HL-60 (cell line): Measurements from ENCODE around the gene EPHA2.

Experiments
- DNase-seq, 2 experiments: peaks; one replicate each; pipeline ENCODE4 v3.0.0-alpha.2; 2010 to 2020; ENCODE audit warnings: low read depth in 1 of 2, low spot score in 1 of 2
- H3K27ac ChIP-seq: fragments of 250-450 bp; sonication (Bioruptor Pico); replicated peaks from 2 replicates; pipeline ENCODE4 v1.5.1; 2020; ENCODE audit warnings: mild to moderate bottlenecking, moderate library complexity
- H3K27me3 ChIP-seq: fragments of 250-450 bp; sonication (Bioruptor Pico); 2 replicates; pipeline ENCODE4 v1.5.1; 2021; ENCODE audit warnings: mild to moderate bottlenecking, moderate library complexity; ENCODE audit not compliant: insufficient read depth, poor library complexity, severe bottlenecking
- H3K4me3 ChIP-seq: replicated peaks from 2 replicates; pipeline ENCODE4 v1.5.1; 2011; ENCODE audit warnings: mild to moderate bottlenecking, control low read depth, low read length; ENCODE audit not compliant: insufficient read depth
- GABPA ChIP-seq: IDR thresholded peaks from 2 replicates; pipeline ENCODE4 v1.6.1; 2012; ENCODE audit warnings: low read depth
- POLR2AphosphoS5 ChIP-seq: IDR thresholded peaks from 2 replicates; pipeline ENCODE4 v1.6.1; 2012; ENCODE audit warnings: low read depth
- SPI1 ChIP-seq: IDR thresholded peaks from 2 replicates; pipeline ENCODE4 v1.6.1; 2012; ENCODE audit warnings: low read depth, mild to moderate bottlenecking, borderline replicate concordance
- TF ChIP-seq, protein P1 (sequence below): IDR thresholded peaks from 2 replicates; pipeline ENCODE4 v1.6.1; 2012; ENCODE audit warnings: low read depth; ENCODE audit not compliant: insufficient replicate concordance
- TF ChIP-seq, protein P2 (sequence below): IDR thresholded peaks from one replicate; pipeline ENCODE4 v1.5.1; 2011; ENCODE audit warnings: low read length, control low read depth, inconsistent platforms; ENCODE audit not compliant: insufficient read depth

EPHA2 gene

DNA sequence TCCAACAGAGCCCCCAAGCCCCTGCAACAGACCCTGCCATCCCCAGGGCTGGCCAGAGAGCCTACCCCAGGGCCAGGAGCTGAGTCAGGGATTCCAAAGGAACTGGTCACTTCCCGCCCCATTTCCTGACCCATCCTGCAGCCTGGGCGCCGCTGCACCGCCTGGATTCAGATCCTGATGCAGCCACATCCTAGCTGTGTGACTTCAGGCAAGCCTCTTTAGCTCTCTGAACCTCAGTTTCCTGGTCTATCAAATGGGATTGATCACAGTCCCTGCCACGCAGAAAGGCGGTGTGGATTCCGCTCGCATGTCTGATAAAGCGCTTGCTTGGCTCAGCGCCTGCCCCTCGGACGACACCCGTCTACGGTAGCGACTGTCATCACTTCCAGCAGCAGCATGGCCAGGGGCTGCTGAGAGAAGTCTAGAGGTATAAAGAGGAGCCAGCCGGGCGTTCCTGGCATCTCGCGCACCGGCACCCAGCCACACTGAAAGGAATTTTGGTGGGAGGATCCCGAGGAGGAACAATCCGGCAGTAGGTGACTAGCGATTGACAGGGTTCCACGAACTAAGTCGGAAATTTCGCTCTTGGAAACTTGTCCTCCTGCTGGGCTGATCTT is 10.1 kb downstream of the EPHA2 start:
- TF ChIP-seq, protein P1, sequence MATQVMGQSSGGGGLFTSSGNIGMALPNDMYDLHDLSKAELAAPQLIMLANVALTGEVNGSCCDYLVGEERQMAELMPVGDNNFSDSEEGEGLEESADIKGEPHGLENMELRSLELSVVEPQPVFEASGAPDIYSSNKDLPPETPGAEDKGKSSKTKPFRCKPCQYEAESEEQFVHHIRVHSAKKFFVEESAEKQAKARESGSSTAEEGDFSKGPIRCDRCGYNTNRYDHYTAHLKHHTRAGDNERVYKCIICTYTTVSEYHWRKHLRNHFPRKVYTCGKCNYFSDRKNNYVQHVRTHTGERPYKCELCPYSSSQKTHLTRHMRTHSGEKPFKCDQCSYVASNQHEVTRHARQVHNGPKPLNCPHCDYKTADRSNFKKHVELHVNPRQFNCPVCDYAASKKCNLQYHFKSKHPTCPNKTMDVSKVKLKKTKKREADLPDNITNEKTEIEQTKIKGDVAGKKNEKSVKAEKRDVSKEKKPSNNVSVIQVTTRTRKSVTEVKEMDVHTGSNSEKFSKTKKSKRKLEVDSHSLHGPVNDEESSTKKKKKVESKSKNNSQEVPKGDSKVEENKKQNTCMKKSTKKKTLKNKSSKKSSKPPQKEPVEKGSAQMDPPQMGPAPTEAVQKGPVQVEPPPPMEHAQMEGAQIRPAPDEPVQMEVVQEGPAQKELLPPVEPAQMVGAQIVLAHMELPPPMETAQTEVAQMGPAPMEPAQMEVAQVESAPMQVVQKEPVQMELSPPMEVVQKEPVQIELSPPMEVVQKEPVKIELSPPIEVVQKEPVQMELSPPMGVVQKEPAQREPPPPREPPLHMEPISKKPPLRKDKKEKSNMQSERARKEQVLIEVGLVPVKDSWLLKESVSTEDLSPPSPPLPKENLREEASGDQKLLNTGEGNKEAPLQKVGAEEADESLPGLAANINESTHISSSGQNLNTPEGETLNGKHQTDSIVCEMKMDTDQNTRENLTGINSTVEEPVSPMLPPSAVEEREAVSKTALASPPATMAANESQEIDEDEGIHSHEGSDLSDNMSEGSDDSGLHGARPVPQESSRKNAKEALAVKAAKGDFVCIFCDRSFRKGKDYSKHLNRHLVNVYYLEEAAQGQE, result no peak
- H3K27ac ChIP-seq, result no peak overlapping the region
- H3K27me3 ChIP-seq, result peaks cover 9% of the 10 kb centered on the region
- DNase-seq, result no peak
- no peak overlapping the region for H3K4me3 ChIP-seq

DNA sequence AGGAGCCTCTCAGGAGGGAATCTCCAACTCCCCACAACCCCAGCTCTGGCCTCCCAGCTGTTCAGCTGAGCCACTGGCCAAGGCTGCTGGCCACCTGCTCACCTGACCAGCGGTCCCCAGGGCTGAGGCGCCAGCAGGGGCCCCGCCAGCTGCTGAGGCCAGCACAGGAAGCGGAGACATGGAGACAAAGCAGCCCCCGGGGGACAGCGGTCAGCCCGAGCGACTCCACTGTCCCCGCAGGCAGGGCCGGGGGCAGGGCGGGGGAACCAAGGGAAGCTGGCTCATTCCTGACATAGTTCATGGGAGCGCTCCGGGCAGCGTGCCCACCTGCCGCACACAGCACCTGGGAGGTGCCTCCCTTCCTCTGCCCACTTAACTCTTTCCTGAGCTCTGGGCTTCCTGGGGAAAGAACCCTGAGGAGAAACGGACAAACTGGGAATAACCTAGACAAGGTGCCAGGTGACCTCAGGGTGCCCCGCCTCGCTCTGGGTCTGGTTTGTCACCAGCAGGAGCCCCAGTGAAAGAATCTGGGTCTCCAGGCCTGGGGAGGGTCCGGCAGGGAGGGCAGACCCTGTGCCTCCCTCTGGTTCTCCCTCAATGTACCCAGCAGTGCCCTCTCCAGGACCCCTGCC is 10.7 kb downstream of the EPHA2 start:
- Histone ChIP-seq H3K4me3 (no peak overlapping the region), H3K27ac (no peak overlapping the region), H3K27me3 (peaks cover 10% of the 10 kb centered on the region)
- no peak for DNase-seq
- TF ChIP-seq, protein P1, result no peak
- TF ChIP-seq, protein P2, sequence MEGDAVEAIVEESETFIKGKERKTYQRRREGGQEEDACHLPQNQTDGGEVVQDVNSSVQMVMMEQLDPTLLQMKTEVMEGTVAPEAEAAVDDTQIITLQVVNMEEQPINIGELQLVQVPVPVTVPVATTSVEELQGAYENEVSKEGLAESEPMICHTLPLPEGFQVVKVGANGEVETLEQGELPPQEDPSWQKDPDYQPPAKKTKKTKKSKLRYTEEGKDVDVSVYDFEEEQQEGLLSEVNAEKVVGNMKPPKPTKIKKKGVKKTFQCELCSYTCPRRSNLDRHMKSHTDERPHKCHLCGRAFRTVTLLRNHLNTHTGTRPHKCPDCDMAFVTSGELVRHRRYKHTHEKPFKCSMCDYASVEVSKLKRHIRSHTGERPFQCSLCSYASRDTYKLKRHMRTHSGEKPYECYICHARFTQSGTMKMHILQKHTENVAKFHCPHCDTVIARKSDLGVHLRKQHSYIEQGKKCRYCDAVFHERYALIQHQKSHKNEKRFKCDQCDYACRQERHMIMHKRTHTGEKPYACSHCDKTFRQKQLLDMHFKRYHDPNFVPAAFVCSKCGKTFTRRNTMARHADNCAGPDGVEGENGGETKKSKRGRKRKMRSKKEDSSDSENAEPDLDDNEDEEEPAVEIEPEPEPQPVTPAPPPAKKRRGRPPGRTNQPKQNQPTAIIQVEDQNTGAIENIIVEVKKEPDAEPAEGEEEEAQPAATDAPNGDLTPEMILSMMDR, result no peak
- TF ChIP-seq POLR2AphosphoS5, result no peak
- TF ChIP-seq GABPA, result no peak
- no peak for TF ChIP-seq SPI1

DNA sequence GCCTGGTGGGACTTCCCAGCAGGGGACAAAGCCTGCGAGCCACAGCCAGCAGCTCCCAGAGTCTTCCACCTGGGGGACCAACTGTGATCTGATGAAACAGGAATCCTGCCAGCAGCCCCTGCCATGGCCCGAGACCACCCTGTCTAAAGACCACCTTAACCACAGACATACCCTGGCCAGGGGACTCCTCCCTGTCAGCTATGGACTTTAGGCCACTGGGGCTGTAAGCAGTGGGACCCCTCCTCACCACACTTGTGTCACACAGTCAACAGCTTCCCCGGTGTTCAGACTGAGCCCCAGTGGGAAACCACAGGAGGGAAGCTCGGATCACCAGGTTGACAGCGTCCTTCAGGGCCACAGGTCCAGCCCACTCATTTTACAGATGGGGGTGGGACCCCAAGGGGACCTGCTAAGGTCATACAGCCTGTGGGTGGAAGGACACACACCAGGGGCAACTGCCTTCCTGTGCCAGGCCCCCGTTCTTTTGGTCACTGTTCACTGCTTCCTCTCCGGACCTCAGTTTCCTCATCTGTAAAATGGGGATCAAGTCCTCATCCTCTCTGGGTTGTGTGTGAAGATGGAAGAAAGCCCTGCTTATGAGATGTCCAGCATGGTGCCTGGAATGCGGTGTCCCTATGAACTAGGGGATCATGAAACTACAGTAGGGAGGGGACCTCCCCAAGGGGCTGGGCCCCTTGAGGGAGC is 11.4 kb downstream of the EPHA2 start:
- DNase-seq, result no peak
- Histone ChIP-seq H3K27me3 (peaks cover 12% of the 10 kb centered on the region), H3K27ac (no peak overlapping the region), H3K4me3 (no peak overlapping the region)
- TF ChIP-seq SPI1 (no peak), GABPA (no peak), POLR2AphosphoS5 (no peak)
- TF ChIP-seq, protein P1, result no peak
- TF ChIP-seq, protein P2, result no peak
